ENCODE results near the gene KIF26B. TPM values are rescaled to one million over a fixed set of nuclear protein-coding genes. Genes with fewer than 3 reads are reported as not detected.
A peak's percentile ranks its signal among the peaks of the same experiment; 100 is the strongest.

Gene KIF26B
- polyA plus RNA-seq, 1 of the 3 experiments (the other 2 are of a cell fraction), result 2.6 TPM

DNA sequence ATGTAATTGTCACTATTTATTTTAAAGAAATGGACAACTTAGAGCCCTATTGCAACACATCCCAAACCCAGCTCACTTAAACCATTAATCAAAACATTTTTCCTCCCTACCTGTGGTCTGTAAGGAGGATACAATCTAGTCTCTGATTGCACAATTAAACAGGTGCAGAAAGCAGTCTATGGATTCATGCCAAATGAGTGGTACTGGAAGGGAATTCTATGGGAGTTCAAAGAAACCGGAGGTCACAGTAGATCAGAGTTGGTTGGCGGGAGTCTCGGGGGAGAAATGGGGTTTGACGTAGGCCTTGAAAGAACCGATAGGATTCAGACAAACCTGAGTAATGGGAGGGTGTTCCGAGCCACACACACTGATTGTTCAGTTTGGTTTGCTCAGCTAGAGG is 314.9 kb downstream of the KIF26B start:
- no peak overlapping the region for H2AFZ ChIP-seq (ENCODE audit: low read depth)
- no peaks in the 10 kb centered on the region for H3K27me3 ChIP-seq (ENCODE audit: insufficient read depth)
- H3K4me2 ChIP-seq, result no peak overlapping the region
- no peak overlapping the region; a peak in 1 of 4 replicates for H3K27ac ChIP-seq (ENCODE audit: low read depth in 2 of 2, low read length in 1 of 2)
- no peaks in the 10 kb centered on the region for H3K79me2 ChIP-seq (ENCODE audit: insufficient read depth)
- DNase-seq, result no peak
- no peak overlapping the region for H3K4me3 ChIP-seq (ENCODE audit: low read depth in 2 of 2, low read length in 1 of 2)
- 91% methylated on average over 6 of the region's 6 CpGs for WGBS (ENCODE audit: low lambda C conversion rate)
- H4K20me1 ChIP-seq (ENCODE audit: insufficient read depth), result no peaks in the 10 kb centered on the region
- no peaks in the 10 kb centered on the region for H3F3A ChIP-seq (replicated peaks; ENCODE audit: insufficient read depth)
- H3K9me2 ChIP-seq, result no peaks in the 10 kb centered on the region
- H3K4me1 ChIP-seq (ENCODE audit: control insufficient read depth in 1 of 2, insufficient read depth in 2 of 2, low read depth in 1 of 2, low read length in 1 of 2), result peaks cover 0 to 2% of the 10 kb centered on the region in 2 experiments; a peak in 1 of 4 replicates
- CTCF ChIA-PET, result no interaction called here
- POLR2A ChIA-PET, result no interaction called here
- no peak overlapping the region for H3K9ac ChIP-seq
- H3K36me3 ChIP-seq (replicated peaks in 1 of 2; ENCODE audit: control insufficient read depth in 1 of 2, insufficient read depth in 2 of 2, low read length in 1 of 2), result peaks cover 0 to 14% of the 10 kb centered on the region in 2 experiments
- H3K9me3 ChIP-seq, result no peaks in the 10 kb centered on the region
- TF ChIP-seq, protein P1, sequence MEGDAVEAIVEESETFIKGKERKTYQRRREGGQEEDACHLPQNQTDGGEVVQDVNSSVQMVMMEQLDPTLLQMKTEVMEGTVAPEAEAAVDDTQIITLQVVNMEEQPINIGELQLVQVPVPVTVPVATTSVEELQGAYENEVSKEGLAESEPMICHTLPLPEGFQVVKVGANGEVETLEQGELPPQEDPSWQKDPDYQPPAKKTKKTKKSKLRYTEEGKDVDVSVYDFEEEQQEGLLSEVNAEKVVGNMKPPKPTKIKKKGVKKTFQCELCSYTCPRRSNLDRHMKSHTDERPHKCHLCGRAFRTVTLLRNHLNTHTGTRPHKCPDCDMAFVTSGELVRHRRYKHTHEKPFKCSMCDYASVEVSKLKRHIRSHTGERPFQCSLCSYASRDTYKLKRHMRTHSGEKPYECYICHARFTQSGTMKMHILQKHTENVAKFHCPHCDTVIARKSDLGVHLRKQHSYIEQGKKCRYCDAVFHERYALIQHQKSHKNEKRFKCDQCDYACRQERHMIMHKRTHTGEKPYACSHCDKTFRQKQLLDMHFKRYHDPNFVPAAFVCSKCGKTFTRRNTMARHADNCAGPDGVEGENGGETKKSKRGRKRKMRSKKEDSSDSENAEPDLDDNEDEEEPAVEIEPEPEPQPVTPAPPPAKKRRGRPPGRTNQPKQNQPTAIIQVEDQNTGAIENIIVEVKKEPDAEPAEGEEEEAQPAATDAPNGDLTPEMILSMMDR (IDR thresholded peaks at IDR 0.05), result no peak
- TF ChIP-seq SMC3 (IDR thresholded peaks at IDR 0.05; ENCODE audit: low read depth, low read length) (no peak), TCF12 (IDR thresholded peaks at IDR 0.05) (no peak), TAF1 (IDR thresholded peaks at IDR 0.05; ENCODE audit: borderline replicate concordance, low read depth, low read length) (no peak), TEAD4 (IDR thresholded peaks at IDR 0.05; ENCODE audit: borderline replicate concordance, insufficient read depth) (no peak), NFIC (IDR thresholded peaks at IDR 0.05; ENCODE audit: borderline replicate concordance) (no peak), RAD21 (IDR thresholded peaks at IDR 0.05; ENCODE audit: low read length) (no peak)

DNA sequence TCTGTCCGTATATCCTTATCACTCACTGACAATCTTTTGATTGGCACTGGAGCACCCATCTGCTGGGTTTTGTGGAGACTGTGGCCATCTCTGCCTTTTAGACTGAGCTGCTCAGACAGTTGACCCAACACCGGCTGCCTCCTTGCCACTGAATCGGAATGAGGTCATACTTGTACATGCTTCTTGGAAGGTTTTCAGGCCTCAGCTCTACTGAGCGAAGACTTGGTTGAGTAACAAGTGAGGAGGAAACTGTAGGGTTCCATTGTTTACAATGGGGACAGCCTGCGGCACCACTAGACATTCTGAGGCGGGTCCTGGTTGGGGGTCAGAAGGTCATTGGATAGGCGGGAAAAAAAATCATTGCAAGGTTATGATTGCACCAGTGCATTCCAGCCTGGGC is 320.3 kb downstream of the KIF26B start:
- DNase-seq, result no peak
- peaks cover 0 to 7% of the 10 kb centered on the region in 2 experiments; a peak in 1 of 4 replicates for H3K4me1 ChIP-seq (ENCODE audit: control insufficient read depth in 1 of 2, insufficient read depth in 2 of 2, low read depth in 1 of 2, low read length in 1 of 2)
- H3K36me3 ChIP-seq (replicated peaks in 1 of 2; ENCODE audit: control insufficient read depth in 1 of 2, insufficient read depth in 2 of 2, low read length in 1 of 2), result no peaks in the 10 kb centered on the region
- no peak overlapping the region for H3K4me3 ChIP-seq (ENCODE audit: low read depth in 2 of 2, low read length in 1 of 2)
- no peak overlapping the region for H3K9ac ChIP-seq
- no peaks in the 10 kb centered on the region for H3F3A ChIP-seq (replicated peaks; ENCODE audit: insufficient read depth)
- no peak overlapping the region for H2AFZ ChIP-seq (ENCODE audit: low read depth)
- H3K9me3 ChIP-seq, result no peaks in the 10 kb centered on the region
- no peak overlapping the region for H3K4me2 ChIP-seq
- no peaks in the 10 kb centered on the region for H4K20me1 ChIP-seq (ENCODE audit: insufficient read depth)
- no peaks in the 10 kb centered on the region for H3K9me2 ChIP-seq
- WGBS (ENCODE audit: low lambda C conversion rate), result 73% methylated on average over 7 of the region's 7 CpGs
- ChIA-PET CTCF (no interaction called here), POLR2A (no interaction called here)
- TF ChIP-seq, protein P2, sequence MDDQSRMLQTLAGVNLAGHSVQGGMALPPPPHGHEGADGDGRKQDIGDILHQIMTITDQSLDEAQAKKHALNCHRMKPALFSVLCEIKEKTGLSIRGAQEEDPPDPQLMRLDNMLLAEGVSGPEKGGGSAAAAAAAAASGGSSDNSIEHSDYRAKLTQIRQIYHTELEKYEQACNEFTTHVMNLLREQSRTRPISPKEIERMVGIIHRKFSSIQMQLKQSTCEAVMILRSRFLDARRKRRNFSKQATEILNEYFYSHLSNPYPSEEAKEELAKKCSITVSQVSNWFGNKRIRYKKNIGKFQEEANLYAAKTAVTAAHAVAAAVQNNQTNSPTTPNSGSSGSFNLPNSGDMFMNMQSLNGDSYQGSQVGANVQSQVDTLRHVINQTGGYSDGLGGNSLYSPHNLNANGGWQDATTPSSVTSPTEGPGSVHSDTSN (IDR thresholded peaks at IDR 0.05), result peak; percentile 11; the same call in 1 of the 2 replicates
- TF ChIP-seq POLR2AphosphoS5 (IDR thresholded peaks at IDR 0.05; ENCODE audit: low read depth, low read length) (no peak), RCOR1 (IDR thresholded peaks at IDR 0.05; ENCODE audit: low read length) (no peak)
- no peaks in the 10 kb centered on the region for H3K27me3 ChIP-seq (ENCODE audit: insufficient read depth)
- H3K79me2 ChIP-seq (ENCODE audit: insufficient read depth), result no peaks in the 10 kb centered on the region
- H3K27ac ChIP-seq (ENCODE audit: low read depth in 2 of 2, low read length in 1 of 2), result no peak overlapping the region

Measured in SK-N-SH (cell line).